ENCODE results near the gene EFNA3.
"Not testable (repeated sequence)": the region's sequence is repeated elsewhere in the genome, so short reads cannot be mapped to it uniquely, and the experiment has no call there.

Gene EFNA3

GRCh38 chr1:155117610-155118009 is 39.0 kb downstream of the EFNA3 start:
- DNase-seq, result no peak

GRCh38 chr1:155118090-155118489 is 39.5 kb downstream of the EFNA3 start:
- not testable (repeated sequence) for DNase-seq

- no peak for DNase-seq
Measured at GRCh38 chr1:155120253-155120652, 41.6 kb downstream of the EFNA3 start.

GRCh38 chr1:155121249-155121648 is 42.6 kb downstream of the EFNA3 start:
- DNase-seq, result no peak

- no peak for DNase-seq
Measured at GRCh38 chr1:155122308-155122707, 43.7 kb downstream of the EFNA3 start.

GRCh38 chr1:155123801-155124200 is 45.2 kb downstream of the EFNA3 start:
- DNase-seq, result no peak

GRCh38 chr1:155124503-155125463 is 46.1 kb downstream of the EFNA3 start:
- DNase-seq, result no peak

- no peak for DNase-seq
Measured at GRCh38 chr1:155125511-155125945, 46.9 kb downstream of the EFNA3 start.

- DNase-seq, result no peak
Measured at GRCh38 chr1:155125946-155126555, 47.4 kb downstream of the EFNA3 start.

GRCh38 chr1:155126556-155127104 is 48.0 kb downstream of the EFNA3 start:
- DNase-seq, result no peak

GRCh38 chr1:155127105-155127966 is 48.7 kb downstream of the EFNA3 start, which contains the start of gene EFNA1:
EFNA1 (plus strand) TSS chr1:155127876; CDS start chr1:155127978, 102 bp downstream.
- DNase-seq, result no peak

GRCh38 chr1:155127967-155128754 is 49.5 kb downstream of the EFNA3 start:
- no peak for DNase-seq

GRCh38 chr1:155128755-155129473 is 50.3 kb downstream of the EFNA3 start:
- no peak for DNase-seq

- DNase-seq, result no peak
Measured at GRCh38 chr1:155130272-155131006, 51.8 kb downstream of the EFNA3 start.

- no peak for DNase-seq
Measured at GRCh38 chr1:155131285-155131684, 52.6 kb downstream of the EFNA3 start.

GRCh38 chr1:155131856-155132255 is 53.2 kb downstream of the EFNA3 start:
- no peak for DNase-seq

GRCh38 chr1:155133799-155134281 is 55.2 kb downstream of the EFNA3 start:
- DNase-seq, result no peak

- no peak for DNase-seq
Measured at GRCh38 chr1:155134322-155134721, 55.7 kb downstream of the EFNA3 start.

- DNase-seq, result no peak
Measured at GRCh38 chr1:155134880-155135414, 56.3 kb downstream of the EFNA3 start.
